ENCODE measurements around the gene UBAC2. TPM values are rescaled to one million over a fixed set of nuclear protein-coding genes. Genes with fewer than 3 reads are reported as not detected.

Gene UBAC2
- total and polyA plus RNA-seq, 2 of the 8 experiments (the other 6 are each of a cell fraction or from before 2014, with no cell fraction given), result 75.9 to 76.9 TPM

- no peak for TF ChIP-seq CEBPB (IDR thresholded peaks at IDR 0.05; ENCODE audit: low read depth, low read length)
- TF ChIP-seq SUZ12 (IDR thresholded peaks at IDR 0.05; ENCODE audit: low read length), result no peak
- no peak for TF ChIP-seq CHD7 (IDR thresholded peaks at IDR 0.05; ENCODE audit: insufficient replicate concordance, low read length)
- 0 out of 2 replicates have a peak, but pooled peaks have one; percentile 13 for TF ChIP-seq MAX (IDR thresholded peaks at IDR 0.05)
- TF ChIP-seq BACH1 (IDR thresholded peaks at IDR 0.05; ENCODE audit: low read length), result no peak
- TF ChIP-seq SP4 (IDR thresholded peaks at IDR 0.05; ENCODE audit: low read length), result no peak
- no peak for TF ChIP-seq ATF2 (IDR thresholded peaks at IDR 0.05; ENCODE audit: low read length)
- no peak for TF ChIP-seq TBP (IDR thresholded peaks at IDR 0.05; ENCODE audit: low read depth, low read length)
Measured at GRCh38 chr13:99432609-99433542, 232.2 kb downstream of the UBAC2 start (continued).
